ENCODE results near the gene GNLY.

DNA sequence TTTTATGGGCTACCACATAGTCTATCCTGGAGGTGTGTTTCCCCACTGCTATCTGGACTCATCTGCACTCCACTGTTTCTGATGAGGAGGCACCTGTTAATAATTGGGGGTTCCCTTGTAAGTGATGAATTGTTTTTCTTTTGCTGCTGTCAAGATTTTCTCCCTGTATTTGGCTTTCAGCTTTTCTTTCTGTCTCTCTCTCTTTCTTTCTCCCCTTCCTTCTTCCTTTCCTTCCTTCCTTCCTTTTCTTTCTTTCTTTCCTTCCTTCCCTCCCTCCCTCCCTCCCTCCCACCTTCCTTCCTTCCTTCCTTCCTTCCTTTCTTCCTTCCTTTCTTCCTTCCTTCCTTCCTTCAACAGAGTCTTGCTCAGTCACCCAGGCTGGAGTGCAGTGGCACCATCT is 9.2 kb downstream of the GNLY start:
- TF ChIP-seq, protein P1, sequence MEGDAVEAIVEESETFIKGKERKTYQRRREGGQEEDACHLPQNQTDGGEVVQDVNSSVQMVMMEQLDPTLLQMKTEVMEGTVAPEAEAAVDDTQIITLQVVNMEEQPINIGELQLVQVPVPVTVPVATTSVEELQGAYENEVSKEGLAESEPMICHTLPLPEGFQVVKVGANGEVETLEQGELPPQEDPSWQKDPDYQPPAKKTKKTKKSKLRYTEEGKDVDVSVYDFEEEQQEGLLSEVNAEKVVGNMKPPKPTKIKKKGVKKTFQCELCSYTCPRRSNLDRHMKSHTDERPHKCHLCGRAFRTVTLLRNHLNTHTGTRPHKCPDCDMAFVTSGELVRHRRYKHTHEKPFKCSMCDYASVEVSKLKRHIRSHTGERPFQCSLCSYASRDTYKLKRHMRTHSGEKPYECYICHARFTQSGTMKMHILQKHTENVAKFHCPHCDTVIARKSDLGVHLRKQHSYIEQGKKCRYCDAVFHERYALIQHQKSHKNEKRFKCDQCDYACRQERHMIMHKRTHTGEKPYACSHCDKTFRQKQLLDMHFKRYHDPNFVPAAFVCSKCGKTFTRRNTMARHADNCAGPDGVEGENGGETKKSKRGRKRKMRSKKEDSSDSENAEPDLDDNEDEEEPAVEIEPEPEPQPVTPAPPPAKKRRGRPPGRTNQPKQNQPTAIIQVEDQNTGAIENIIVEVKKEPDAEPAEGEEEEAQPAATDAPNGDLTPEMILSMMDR (IDR thresholded peaks at IDR 0.05) = no peak
- TF ChIP-seq POLR2A (IDR thresholded peaks at IDR 0.05) = no peak
- TF ChIP-seq EP300 (IDR thresholded peaks at IDR 0.05) = no peak
- TF ChIP-seq POLR2AphosphoS5 (IDR thresholded peaks at IDR 0.05) = no peak

Data from upper lobe of left lung (tissue), 4 donors.